Sigmoid colon (tissue), 4 donors: ENCODE data around the gene MYT1.

Experiments used
- CTCF ChIP-seq, 4 experiments: fragments of 450-650 bp in 3 of 4; fragments of 200-600 bp in 1 of 4; IDR thresholded peaks; one replicate each; pipeline ENCODE4 v1.5.1; 2016 to 2019; ENCODE audit warnings: antibody characterized with exemption in 4 of 4, mild to moderate bottlenecking in 3 of 4, moderate library complexity in 2 of 4
- EP300 ChIP-seq, 4 donors: sonication (generic); formaldehyde crosslinking; IDR thresholded peaks; one replicate each; pipeline ENCODE4 v1.6.1; 2017; ENCODE audit warnings: antibody characterized with exemption in 4 of 4
- POLR2A ChIP-seq, 2 donors: fragments of 450-650 bp; IDR thresholded peaks; one replicate each; pipeline ENCODE4 v1.6.1; 2016; ENCODE audit warnings: antibody characterized with exemption in 2 of 2, mild to moderate bottlenecking in 2 of 2, moderate library complexity in 2 of 2
- POLR2AphosphoS5 ChIP-seq, 4 donors: sonication (generic); formaldehyde crosslinking; IDR thresholded peaks; one replicate each; pipeline ENCODE4 v1.6.1; 2017; ENCODE audit warnings: antibody characterized with exemption in 4 of 4

DNA sequence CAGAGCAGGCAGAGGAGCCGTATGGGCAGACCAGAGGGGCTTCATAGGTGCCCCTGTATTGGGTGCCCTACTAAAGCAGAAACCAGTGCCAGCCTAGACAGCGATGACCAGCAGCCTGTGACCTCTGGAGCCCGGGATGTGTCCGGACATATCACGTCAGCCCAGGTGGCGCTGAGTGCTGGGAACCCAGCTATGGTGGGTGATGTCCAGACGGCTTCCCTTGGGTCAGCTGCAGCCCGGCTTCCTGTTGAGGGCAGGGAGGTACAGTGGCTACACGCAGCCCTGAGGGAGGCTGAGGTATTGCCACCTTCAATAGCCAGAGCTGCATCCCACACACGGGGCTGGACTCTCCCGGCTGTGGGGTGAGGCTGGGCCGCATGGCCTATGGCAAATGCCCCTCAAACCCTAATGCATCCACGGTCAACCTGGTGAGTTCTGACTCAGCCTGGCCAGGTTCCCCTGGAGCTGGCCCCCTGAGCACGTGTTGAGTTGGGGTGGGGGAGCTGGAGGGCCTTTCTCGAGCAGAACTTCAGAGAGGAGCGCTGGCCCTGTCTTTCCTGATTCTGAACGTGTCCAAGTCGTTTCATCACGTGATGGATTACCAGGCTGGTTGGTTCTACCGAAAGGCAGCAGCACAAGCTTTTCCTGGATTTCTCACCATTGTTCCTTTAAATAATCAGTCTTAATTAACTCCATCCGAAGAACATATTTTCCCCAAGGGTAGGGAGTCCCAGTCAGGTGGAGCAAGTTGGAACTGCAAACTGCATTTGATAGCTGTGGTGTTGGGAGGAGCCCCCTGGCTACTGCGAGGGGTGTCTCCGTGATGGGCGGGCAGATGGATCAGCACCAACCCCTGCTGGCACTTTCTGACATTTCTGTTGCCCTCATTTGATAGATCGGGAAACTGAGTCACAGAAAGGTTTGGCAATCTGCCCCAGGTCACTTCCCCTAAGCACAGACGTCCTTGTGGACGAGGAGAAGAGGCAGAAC is 7.1 kb upstream of the MYT1 start:
- TF ChIP-seq EP300 (IDR thresholded peaks at IDR 0.05) (no peak), CTCF (IDR thresholded peaks at IDR 0.05) (no peak), POLR2A (IDR thresholded peaks at IDR 0.05) (no peak), POLR2AphosphoS5 (IDR thresholded peaks at IDR 0.05) (no peak)
